Stomach (tissue), 9 donors: ENCODE results near the gene PLEKHO2. TPM values are rescaled to one million over a fixed set of nuclear protein-coding genes. Genes with fewer than 3 reads are reported as not detected.

Experiments
- DNase-seq, 2 donors: peaks; one replicate each; pipeline versions ENCODE4 v3.0.0 to v3.0.0-alpha.2; 2013 to 2019
- H3K27ac ChIP-seq, 5 donors: fragments of 200-600 bp in 4 of 5; sonication (generic) in 4 of 5; one replicate each; pipeline ENCODE4 v1.5.1; 2013 to 2019; ENCODE audit warnings: mild to moderate bottlenecking in 1 of 5, moderate library complexity in 1 of 5
- H3K27me3 ChIP-seq, 3 donors: fragments of 200-600 bp; sonication (generic); one replicate each; pipeline ENCODE4 v1.5.1; 2017 to 2019; ENCODE audit warnings: mixed run types in 1 of 3
- H3K36me3 ChIP-seq, 4 donors: fragments of 200-600 bp; sonication (generic); 1 replicate in 3 of 4; 2 replicates in 1 of 4; pipeline ENCODE4 v1.5.1; 2016 to 2019
- H3K4me1 ChIP-seq, 4 donors: fragments of 200-600 bp; sonication (generic); one replicate each; pipeline ENCODE4 v1.5.1; 2016 to 2019
- H3K4me3 ChIP-seq, 4 donors: fragments of 200-600 bp; sonication (generic) in 3 of 4; one replicate each; pipeline ENCODE4 v1.5.1; 2016 to 2019; ENCODE audit warnings: mild to moderate bottlenecking in 1 of 4
- H3K9me3 ChIP-seq, 4 donors: fragments of 200-600 bp; sonication (generic); one replicate each; pipeline ENCODE4 v1.5.1; 2016 to 2019
- CTCF ChIP-seq, 7 experiments: fragments of 450-650 bp in 4 of 7; fragments of 200-600 bp in 3 of 7; sonication (generic) in 3 of 7; IDR thresholded peaks; one replicate each; pipeline ENCODE4 v1.5.1; 2016 to 2019; ENCODE audit warnings: antibody characterized with exemption in 7 of 7, control low read depth in 2 of 7, mild to moderate bottlenecking in 1 of 7
- EP300 ChIP-seq: sonication (generic); formaldehyde crosslinking; IDR thresholded peaks from one replicate; pipeline ENCODE4 v1.6.1; 2017; ENCODE audit warnings: antibody characterized with exemption
- POLR2A ChIP-seq, 4 donors: fragments of 450-650 bp; IDR thresholded peaks; one replicate each; pipeline ENCODE4 v1.6.1; 2016; ENCODE audit warnings: antibody characterized with exemption in 4 of 4, control low read depth in 2 of 4, mild to moderate bottlenecking in 1 of 4, moderate library complexity in 1 of 4
- POLR2AphosphoS5 ChIP-seq, 3 donors: sonication (generic); formaldehyde crosslinking; IDR thresholded peaks; one replicate each; pipeline ENCODE4 v1.6.1; 2016; ENCODE audit warnings: antibody characterized with exemption in 3 of 3
- WGBS, 5 donors: extraction: QIAGEN DNeasy Blood & Tissue Kit in 3 of 5; methylation state at CpG; one replicate each; pipeline versions ENCODE4 v1.1.5 to v1.1.7; 2013 to 2018; 5-methylcytosine and 5-hydroxymethylcytosine counted together
- intact Hi-C: fragments of 100-400 bp; cut with DNase I; formaldehyde crosslinking; loops from one replicate; pipeline ENCODE4 v1.15.1; 2023; ENCODE audit warnings: low total_unique reads
- polyA plus RNA-seq, 3 donors: library from polyadenylated mRNA; stranded (reverse); fragments of 200-250 nt; gene quantifications; one replicate each; pipeline ENCODE4 v1.2.3, GENCODE V29; 2013
- total RNA-seq, 5 donors: library from RNA; depleted of rRNA; stranded (reverse); fragments of >200 nt; gene quantifications; one replicate each; pipeline versions ENCODE4 v1.1.0 to v1.2.3, GENCODE V29; 2014 to 2016
- donor health status: healthy with polysubstance abuse.
- donor health status: Bipolar disorder and iron deficiency.
- donor health status: healthy.

Gene PLEKHO2
- total and polyA plus RNA-seq, 8 donors, result 7.5 to 25.4 (median 18.3) TPM

- Histone ChIP-seq H3K9me3 (no peaks in the 10 kb centered on the region), H3K4me1 (peaks cover 20 to 61% (median 51%) of the 10 kb centered on the region in 4 donors), H3K27ac (peak overlapping the region; percentile 84 to 98 (median 95)), H3K4me3 (peak overlapping the region; percentile 77 to 96 (median 94)), H3K36me3 (peaks cover 0 to 7% (median 0%) of the 10 kb centered on the region in 4 donors), H3K27me3 (no peaks in the 10 kb centered on the region)
- TF ChIP-seq POLR2A (IDR thresholded peaks at IDR 0.05), result no peak
- no peak for TF ChIP-seq EP300
- no peak for TF ChIP-seq POLR2AphosphoS5 (IDR thresholded peaks at IDR 0.05)
- TF ChIP-seq CTCF (IDR thresholded peaks at IDR 0.05), result no peak
- 8 to 44% (median 18%) methylated on average over 8 to 26 of the region's 26 CpGs for WGBS, 5 donors
- no peak for DNase-seq
- intact Hi-C loops, result no loop called here
Measured at GRCh38 chr15:64842096-64842939, 603 bp downstream of the PLEKHO2 start.

- no peaks in the 10 kb centered on the region for H3K9me3 ChIP-seq
- peaks cover 0 to 12% (median 2%) of the 10 kb centered on the region in 4 donors for H3K36me3 ChIP-seq
- intact Hi-C loops, result no loop called here
- H3K27me3 ChIP-seq, result no peaks in the 10 kb centered on the region
- H3K4me3 ChIP-seq, result peak overlapping the region; percentile 77 to 96 (median 94)
- no peak for DNase-seq
- WGBS, 5 donors, result 32 to 59% (median 52%) methylated on average over 7 of the region's 7 CpGs
- peaks cover 26 to 68% (median 56%) of the 10 kb centered on the region in 4 donors for H3K4me1 ChIP-seq
- H3K27ac ChIP-seq, result peak overlapping the region; percentile 84 to 98 (median 95)
- TF ChIP-seq POLR2A (IDR thresholded peaks at IDR 0.05) (no peak), CTCF (IDR thresholded peaks at IDR 0.05) (no peak), EP300 (no peak), POLR2AphosphoS5 (IDR thresholded peaks at IDR 0.05) (no peak)
Measured at GRCh38 chr15:64842986-64843561, 1.4 kb downstream of the PLEKHO2 start.

- Histone ChIP-seq H3K4me1 (peaks cover 27 to 74% (median 58%) of the 10 kb centered on the region in 4 donors), H3K27ac (peak overlapping the region; percentile 12 to 98 (median 95)), H3K9me3 (no peaks in the 10 kb centered on the region), H3K4me3 (peak overlapping the region; percentile 77 to 96 (median 94)), H3K36me3 (peaks cover 7 to 21% (median 9%) of the 10 kb centered on the region in 4 donors), H3K27me3 (no peaks in the 10 kb centered on the region)
- DNase-seq, result no peak
- intact Hi-C loops, result no loop called here
- 56 to 71% (median 63%) methylated on average over 4 of the region's 4 CpGs for WGBS, 5 donors
- TF ChIP-seq POLR2A (IDR thresholded peaks at IDR 0.05), result no peak
- no peak for TF ChIP-seq CTCF (IDR thresholded peaks at IDR 0.05)
- no peak for TF ChIP-seq EP300
- TF ChIP-seq POLR2AphosphoS5 (IDR thresholded peaks at IDR 0.05), result no peak
Measured at GRCh38 chr15:64843991-64844390, 2.3 kb downstream of the PLEKHO2 start.

- TF ChIP-seq EP300 (no peak), POLR2AphosphoS5 (IDR thresholded peaks at IDR 0.05) (no peak), CTCF (IDR thresholded peaks at IDR 0.05) (no peak), POLR2A (IDR thresholded peaks at IDR 0.05) (no peak)
- peak overlapping the region in 4 of 5 donors; percentile 93 to 98 (median 96) for H3K27ac ChIP-seq
- WGBS, 5 donors, result 27 to 48% (median 40%) methylated on average over 6 to 8 of the region's 8 CpGs
- no peaks in the 10 kb centered on the region for H3K27me3 ChIP-seq
- peaks cover 27 to 80% (median 59%) of the 10 kb centered on the region in 4 donors for H3K4me1 ChIP-seq
- peak overlapping the region; percentile 77 to 96 (median 94) for H3K4me3 ChIP-seq
- DNase-seq, result no peak
- H3K9me3 ChIP-seq, result no peaks in the 10 kb centered on the region
- peaks cover 12 to 28% (median 16%) of the 10 kb centered on the region in 4 donors for H3K36me3 ChIP-seq
- intact Hi-C loops, result no loop called here
Measured at GRCh38 chr15:64844576-64845145, 2.9 kb downstream of the PLEKHO2 start.
